ENCODE data around the gene MAD1L1. TPM values are rescaled to one million over a fixed set of nuclear protein-coding genes. Genes with fewer than 3 reads are reported as not detected.

The MAD1L1 gene
- total and polyA plus RNA-seq, 2 experiments from 2014 or later, result 38.2 to 69.8 TPM

DNA sequence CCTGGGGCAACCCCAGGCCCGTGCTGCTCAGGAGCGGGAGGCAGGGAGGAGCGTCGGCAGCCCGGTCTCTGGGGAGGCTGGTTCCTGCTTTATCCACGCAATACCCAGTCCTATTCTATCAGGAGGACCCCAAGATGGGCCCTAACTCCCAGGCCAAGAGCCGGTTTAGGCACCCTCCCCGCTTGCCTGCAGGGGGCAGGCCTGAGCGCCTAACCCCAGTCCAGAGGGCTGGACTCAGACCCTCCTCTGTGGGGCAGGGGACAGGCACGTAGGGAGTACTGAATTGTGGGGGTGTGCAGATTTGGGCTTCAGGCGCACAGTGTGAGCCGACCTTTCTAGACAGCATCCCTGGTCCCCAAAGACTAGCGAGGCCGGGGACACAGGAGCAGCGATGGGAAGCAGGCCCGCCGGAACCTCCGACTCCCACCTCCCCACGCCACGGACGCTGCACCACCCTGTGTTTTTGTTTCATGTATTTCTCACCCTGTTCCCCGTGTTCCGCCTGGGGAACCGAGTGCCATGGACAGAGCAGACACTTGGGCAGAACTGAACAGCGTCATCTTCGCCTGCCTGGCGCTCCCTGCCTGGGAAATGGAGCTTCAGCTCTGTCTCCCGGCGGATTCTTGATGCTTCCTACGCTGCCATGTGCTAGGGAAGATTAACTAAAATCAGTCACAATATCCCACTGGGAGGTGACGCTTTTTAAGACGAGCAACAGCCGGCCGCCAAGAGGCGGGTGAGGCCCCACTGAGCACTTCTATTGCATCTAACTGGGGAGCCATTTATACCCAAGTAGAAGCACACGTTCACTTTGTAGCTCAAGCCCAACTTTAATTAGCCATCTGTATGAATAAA, 14.6 kb upstream of the MAD1L1 start:
- Histone ChIP-seq H3K27ac (peak overlapping the region; percentile 99), H3F3A (ENCODE audit: insufficient read depth) (peaks cover 25% of the 10 kb centered on the region), H3K36me3 (ENCODE audit: low read depth) (no peaks in the 10 kb centered on the region), H4K20me1 (ENCODE audit: insufficient read depth) (no peaks in the 10 kb centered on the region), H3K4me2 (ENCODE audit: unreplicated experiment) (peak overlapping the region; percentile 75), H3K4me1 (ENCODE audit: insufficient read depth) (peaks cover 27% of the 10 kb centered on the region), H2AFZ (peak overlapping the region; percentile 79), H3K9ac (peak overlapping the region; percentile 92), H3K4me3 (peak overlapping the region; percentile 20), H3K79me2 (ENCODE audit: insufficient read depth) (0 out of 2 replicates have a peak, but pooled peaks cover 10% of the 10 kb centered on the region), H3K9me3 (ENCODE audit: low read depth) (no peaks in the 10 kb centered on the region), H3K9me2 (ENCODE audit: insufficient read depth) (no peaks in the 10 kb centered on the region), H3K27me3 (replicated peaks; ENCODE audit: insufficient read depth) (no peaks in the 10 kb centered on the region)
- in situ Hi-C loops (cut with MboI), result loop anchor here (10.0 kb wide), 1 partner anchor 97 kb away; no protein-coding TSS in a partner anchor
- peak; percentile 62 for DNase-seq
- TF ChIP-seq EZH2 (IDR thresholded peaks at IDR 0.05; ENCODE audit: insufficient read depth, poor library complexity, severe bottlenecking) (no peak), EZH2phosphoT487 (IDR thresholded peaks at IDR 0.05; ENCODE audit: insufficient read depth, low read depth) (no peak)
- 23 to 27% methylated on average over 35 to 36 of the region's 36 CpGs for WGBS, 2 experiments (ENCODE audit: low coverage in 1 of 2, low lambda C conversion rate in 2 of 2, missing lambda C conversion rate in 2 of 2)

DNA sequence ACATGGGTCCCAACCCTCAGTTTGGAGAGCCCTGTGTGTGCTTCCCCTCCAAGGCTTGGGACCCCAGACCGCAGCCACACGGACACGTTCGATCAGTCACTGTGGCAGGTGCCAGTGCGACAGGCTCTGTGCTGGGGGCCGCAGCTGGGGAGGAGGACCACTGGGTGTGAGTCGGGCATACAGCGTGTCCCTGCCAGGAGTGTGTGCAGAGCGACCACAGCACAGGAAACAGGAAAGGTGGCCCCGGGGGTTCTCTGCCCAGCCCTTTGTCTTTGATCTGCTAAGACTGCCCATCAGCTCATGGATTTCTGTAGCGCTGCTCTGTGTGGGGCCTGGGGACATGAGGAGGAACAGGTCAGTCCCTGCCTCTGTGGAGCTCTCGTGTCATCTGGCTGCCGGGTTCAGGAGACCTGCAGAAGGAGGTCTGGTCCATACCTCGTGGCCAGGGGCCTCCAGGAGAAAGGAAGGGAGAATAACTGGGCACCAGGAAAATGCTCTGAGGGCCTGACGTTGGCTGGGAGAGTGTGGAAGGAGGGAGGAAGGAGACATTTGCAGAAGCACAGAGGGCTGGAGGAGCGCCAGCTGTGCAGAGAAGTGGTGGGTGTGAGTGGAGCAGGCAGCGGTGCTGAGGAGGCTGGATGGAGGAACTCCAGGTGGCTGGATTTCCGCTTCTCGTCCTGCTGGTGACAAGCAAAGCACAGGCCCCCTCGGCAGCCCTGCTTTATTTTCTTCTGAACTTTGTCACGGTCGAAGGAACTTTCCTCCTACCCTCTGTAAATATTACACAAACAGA, 13.3 kb upstream of the MAD1L1 start:
- WGBS, 2 experiments (ENCODE audit: low coverage in 1 of 2, low lambda C conversion rate in 2 of 2, missing lambda C conversion rate in 2 of 2), result 92 to 93% methylated on average over 21 to 22 of the region's 22 CpGs
- Histone ChIP-seq H3K4me2 (ENCODE audit: unreplicated experiment) (no peak overlapping the region), H3K36me3 (ENCODE audit: low read depth) (no peaks in the 10 kb centered on the region), H3K4me3 (no peak overlapping the region), H3K27me3 (replicated peaks; ENCODE audit: insufficient read depth) (no peaks in the 10 kb centered on the region), H2AFZ (no peak overlapping the region), H3K4me1 (ENCODE audit: insufficient read depth) (peaks cover 27% of the 10 kb centered on the region), H3K9me2 (ENCODE audit: insufficient read depth) (no peaks in the 10 kb centered on the region), H3F3A (ENCODE audit: insufficient read depth) (peaks cover 25% of the 10 kb centered on the region), H3K27ac (no peak overlapping the region), H3K9me3 (ENCODE audit: low read depth) (no peaks in the 10 kb centered on the region), H4K20me1 (ENCODE audit: insufficient read depth) (no peaks in the 10 kb centered on the region), H3K79me2 (ENCODE audit: insufficient read depth) (peaks cover 13% of the 10 kb centered on the region), H3K9ac (no peak overlapping the region)
- TF ChIP-seq EZH2phosphoT487 (IDR thresholded peaks at IDR 0.05; ENCODE audit: insufficient read depth, low read depth) (no peak), EZH2 (IDR thresholded peaks at IDR 0.05; ENCODE audit: insufficient read depth, poor library complexity, severe bottlenecking) (no peak)
- in situ Hi-C loops (cut with MboI), result loop anchor here (10.0 kb wide), 1 partner anchor 99 kb away; no protein-coding TSS in a partner anchor
- no peak for DNase-seq

DNA sequence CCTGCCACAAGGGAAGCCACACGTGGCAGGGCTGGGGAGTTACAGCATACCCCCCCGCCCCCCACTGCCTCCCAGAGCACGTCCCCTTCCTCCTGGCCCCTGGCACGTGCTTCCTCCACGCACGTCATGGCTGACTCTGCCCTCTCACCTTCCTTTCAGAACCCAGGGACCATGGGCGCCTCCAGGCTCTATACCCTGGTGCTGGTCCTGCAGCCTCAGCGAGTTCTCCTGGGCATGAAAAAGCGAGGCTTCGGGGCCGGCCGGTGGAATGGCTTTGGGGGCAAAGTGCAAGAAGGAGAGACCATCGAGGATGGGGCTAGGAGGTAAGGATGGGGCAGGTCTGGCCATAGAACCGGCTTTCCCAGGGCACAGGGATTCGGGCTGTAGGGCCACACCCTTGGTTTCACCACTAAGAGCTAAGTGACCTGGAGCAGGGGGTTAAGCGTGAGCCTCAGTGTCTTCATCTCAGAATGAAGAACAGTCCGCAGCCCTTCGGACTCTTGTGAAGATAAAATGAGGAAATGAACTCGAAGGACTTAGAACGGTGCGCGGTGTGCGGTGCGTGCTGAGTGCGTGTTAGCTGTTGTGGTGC, 11.8 kb upstream of the MAD1L1 start:
- Histone ChIP-seq H3K9ac (no peak overlapping the region), H3K4me1 (ENCODE audit: insufficient read depth) (peaks cover 20% of the 10 kb centered on the region), H3K27me3 (replicated peaks; ENCODE audit: insufficient read depth) (no peaks in the 10 kb centered on the region), H3K36me3 (ENCODE audit: low read depth) (no peaks in the 10 kb centered on the region), H4K20me1 (ENCODE audit: insufficient read depth) (no peaks in the 10 kb centered on the region), H3K79me2 (ENCODE audit: insufficient read depth) (peaks cover 24% of the 10 kb centered on the region), H3K27ac (no peak overlapping the region), H3K9me2 (ENCODE audit: insufficient read depth) (no peaks in the 10 kb centered on the region), H3K4me3 (no peak overlapping the region), H2AFZ (no peak overlapping the region), H3K4me2 (ENCODE audit: unreplicated experiment) (no peak overlapping the region), H3K9me3 (ENCODE audit: low read depth) (no peaks in the 10 kb centered on the region), H3F3A (ENCODE audit: insufficient read depth) (peaks cover 12% of the 10 kb centered on the region)
- DNase-seq, result no peak
- in situ Hi-C loops (cut with MboI), result loop anchor here (10.0 kb wide), 1 partner anchor 100 kb away; no protein-coding TSS in a partner anchor
- no peak for TF ChIP-seq EZH2 (IDR thresholded peaks at IDR 0.05; ENCODE audit: insufficient read depth, poor library complexity, severe bottlenecking)
- TF ChIP-seq EZH2phosphoT487 (IDR thresholded peaks at IDR 0.05; ENCODE audit: insufficient read depth, low read depth), result no peak
- WGBS, 2 experiments (ENCODE audit: low coverage in 1 of 2, low lambda C conversion rate in 2 of 2, missing lambda C conversion rate in 2 of 2), result 83 to 84% methylated on average over 24 to 25 of the region's 25 CpGs

DNA sequence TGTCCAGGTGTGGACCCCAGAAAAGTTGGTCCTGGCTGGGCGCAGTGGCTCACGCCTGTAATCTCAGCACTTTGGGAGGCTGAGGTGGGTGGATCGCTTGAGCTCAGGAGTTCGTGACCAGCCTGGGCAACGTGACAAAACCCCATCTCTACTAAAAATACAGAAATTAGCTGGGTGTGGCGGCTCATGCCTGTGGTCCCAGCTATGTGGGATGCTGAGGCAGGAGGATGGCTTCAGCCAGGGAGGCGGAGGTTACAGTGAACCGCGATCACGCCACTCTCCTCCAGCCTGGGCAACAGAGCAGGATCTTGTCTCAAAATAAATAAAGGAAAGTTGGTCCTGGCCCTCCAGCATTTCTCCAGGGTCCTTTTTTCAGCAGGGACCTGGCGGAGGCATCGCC, 10.7 kb upstream of the MAD1L1 start:
- Histone ChIP-seq H3K36me3 (ENCODE audit: low read depth) (peaks cover 2% of the 10 kb centered on the region; the same call in 1 of the 2 replicates), H3K9ac (peak overlapping the region; percentile 91), H3K9me2 (ENCODE audit: insufficient read depth) (no peaks in the 10 kb centered on the region), H3K27me3 (replicated peaks; ENCODE audit: insufficient read depth) (no peaks in the 10 kb centered on the region), H3K79me2 (ENCODE audit: insufficient read depth) (peaks cover 29% of the 10 kb centered on the region), H3K4me1 (ENCODE audit: insufficient read depth) (peaks cover 13% of the 10 kb centered on the region), H3K4me3 (peak overlapping the region; percentile 79), H3K4me2 (ENCODE audit: unreplicated experiment) (no peak overlapping the region), H2AFZ (peak overlapping the region; percentile 76), H3K9me3 (ENCODE audit: low read depth) (no peaks in the 10 kb centered on the region), H4K20me1 (ENCODE audit: insufficient read depth) (no peaks in the 10 kb centered on the region), H3F3A (ENCODE audit: insufficient read depth) (peaks cover 5% of the 10 kb centered on the region), H3K27ac (peak overlapping the region; percentile 60)
- WGBS, 2 experiments (ENCODE audit: low coverage in 1 of 2, low lambda C conversion rate in 2 of 2, missing lambda C conversion rate in 2 of 2), result 65 to 71% methylated on average over 12 of the region's 12 CpGs
- peak; percentile 43 for DNase-seq
- TF ChIP-seq EZH2phosphoT487 (IDR thresholded peaks at IDR 0.05; ENCODE audit: insufficient read depth, low read depth), result no peak
- no peak for TF ChIP-seq EZH2 (IDR thresholded peaks at IDR 0.05; ENCODE audit: insufficient read depth, poor library complexity, severe bottlenecking)
- in situ Hi-C loops (cut with MboI), result loop anchor here (10.0 kb wide), 1 partner anchor 101 kb away; no protein-coding TSS in a partner anchor
